ENCODE data around the gene MALSU1.

The MALSU1 gene

GRCh38 chr7:23333671-23334246 is 34.6 kb downstream of the MALSU1 start:
- Histone ChIP-seq H2AFZ (ENCODE audit: low read depth) (no peak overlapping the region), H3K4me2 (no peak overlapping the region), H3K27ac (no peak overlapping the region), H3K36me3 (ENCODE audit: insufficient read depth) (peaks cover 5% of the 10 kb centered on the region; the same call in 1 of the 2 replicates), H3K79me2 (ENCODE audit: insufficient read depth, low read depth) (peaks cover 13% of the 10 kb centered on the region; the same call in 1 of the 2 replicates), H3K9ac (no peak overlapping the region), H3K27me3 (ENCODE audit: insufficient read depth, low read depth) (no peaks in the 10 kb centered on the region), H4K20me1 (ENCODE audit: insufficient read depth) (no peaks in the 10 kb centered on the region), H3K4me3 (IDR thresholded peaks at IDR 0.05; ENCODE audit: insufficient read depth, low read depth, low read length) (no peak overlapping the region), H3K4me1 (ENCODE audit: low read depth, poor library complexity, severe bottlenecking) (peaks cover 8% of the 10 kb centered on the region)
- no peak for TF ChIP-seq CTCF (conservative IDR thresholded peaks at IDR 0.05; ENCODE audit: low read depth, low read length)

GRCh38 chr7:23334482-23335056 is 35.4 kb downstream of the MALSU1 start:
- Histone ChIP-seq H3K79me2 (ENCODE audit: insufficient read depth, low read depth) (peaks cover 13% of the 10 kb centered on the region; the same call in 1 of the 2 replicates), H3K36me3 (ENCODE audit: insufficient read depth) (peaks cover 5% of the 10 kb centered on the region; the same call in 1 of the 2 replicates), H3K27ac (no peak overlapping the region), H3K27me3 (ENCODE audit: insufficient read depth, low read depth) (no peaks in the 10 kb centered on the region), H4K20me1 (ENCODE audit: insufficient read depth) (0 out of 2 replicates have a peak, but pooled peaks cover 3% of the 10 kb centered on the region), H3K4me1 (ENCODE audit: low read depth, poor library complexity, severe bottlenecking) (peaks cover 8% of the 10 kb centered on the region), H3K9ac (no peak overlapping the region), H3K4me2 (no peak overlapping the region), H3K4me3 (IDR thresholded peaks at IDR 0.05; ENCODE audit: insufficient read depth, low read depth, low read length) (no peak overlapping the region), H2AFZ (ENCODE audit: low read depth) (no peak overlapping the region)
- TF ChIP-seq CTCF (conservative IDR thresholded peaks at IDR 0.05; ENCODE audit: low read depth, low read length): no peak

GRCh38 chr7:23335136-23335535 is 36.0 kb downstream of the MALSU1 start:
- Histone ChIP-seq H3K27me3 (ENCODE audit: insufficient read depth, low read depth) (no peaks in the 10 kb centered on the region), H2AFZ (ENCODE audit: low read depth) (no peak overlapping the region), H3K36me3 (ENCODE audit: insufficient read depth) (peaks cover 5% of the 10 kb centered on the region; the same call in 1 of the 2 replicates), H3K27ac (no peak overlapping the region), H3K79me2 (ENCODE audit: insufficient read depth, low read depth) (peaks cover 13% of the 10 kb centered on the region; the same call in 1 of the 2 replicates), H3K4me3 (IDR thresholded peaks at IDR 0.05; ENCODE audit: insufficient read depth, low read depth, low read length) (no peak overlapping the region), H3K4me1 (ENCODE audit: low read depth, poor library complexity, severe bottlenecking) (peaks cover 8% of the 10 kb centered on the region), H4K20me1 (ENCODE audit: insufficient read depth) (0 out of 2 replicates have a peak, but pooled peaks cover 3% of the 10 kb centered on the region), H3K4me2 (no peak overlapping the region), H3K9ac (no peak overlapping the region)
- TF ChIP-seq CTCF (conservative IDR thresholded peaks at IDR 0.05; ENCODE audit: low read depth, low read length): no peak

- peaks cover 5% of the 10 kb centered on the region; the same call in 1 of the 2 replicates for H3K36me3 ChIP-seq (ENCODE audit: insufficient read depth)
- H2AFZ ChIP-seq (ENCODE audit: low read depth): no peak overlapping the region
- 0 out of 2 replicates have a peak, but pooled peaks cover 3% of the 10 kb centered on the region for H4K20me1 ChIP-seq (ENCODE audit: insufficient read depth)
- no peak overlapping the region for H3K9ac ChIP-seq
- H3K4me3 ChIP-seq (IDR thresholded peaks at IDR 0.05; ENCODE audit: insufficient read depth, low read depth, low read length): no peak overlapping the region
- no peak overlapping the region for H3K4me2 ChIP-seq
- TF ChIP-seq CTCF (conservative IDR thresholded peaks at IDR 0.05; ENCODE audit: low read depth, low read length): no peak
- peaks cover 13% of the 10 kb centered on the region; the same call in 1 of the 2 replicates for H3K79me2 ChIP-seq (ENCODE audit: insufficient read depth, low read depth)
- H3K4me1 ChIP-seq (ENCODE audit: low read depth, poor library complexity, severe bottlenecking): peaks cover 8% of the 10 kb centered on the region
- H3K27me3 ChIP-seq (ENCODE audit: insufficient read depth, low read depth): no peaks in the 10 kb centered on the region
- no peak overlapping the region for H3K27ac ChIP-seq
Measured at GRCh38 chr7:23335621-23336020, 36.5 kb downstream of the MALSU1 start.
